Mononuclear cell (primary cell): ENCODE measurements around the gene HOXC4. TPM values are rescaled to one million over a fixed set of nuclear protein-coding genes. Genes with fewer than 3 reads are reported as not detected.

Experiments used
- H3K27me3 ChIP-seq: 2 replicates; pipeline ENCODE4 v1.6.0; 2011; ENCODE audit warnings: low read length, control low read depth; ENCODE audit not compliant: insufficient read depth
- H3K4me1 ChIP-seq: 2 replicates; pipeline ENCODE4 v1.5.1; 2011; ENCODE audit warnings: mild to moderate bottlenecking, low read length, control low read depth; ENCODE audit not compliant: insufficient read depth
- H3K4me3 ChIP-seq: 2 replicates; pipeline ENCODE4 v1.5.1; 2011; ENCODE audit warnings: mild to moderate bottlenecking, low read length, moderate library complexity
- H3K9me3 ChIP-seq: 2 replicates; pipeline ENCODE4 v1.5.1; 2011; ENCODE audit warnings: low read depth, mild to moderate bottlenecking, control low read depth, low read length
- total RNA-seq: library from RNA; depleted of rRNA; stranded (reverse); fragments of >200 nt; gene quantifications from one replicate; pipeline ENCODE4 v1.2.3, GENCODE V29; 2012

The HOXC4 gene
- total RNA-seq, 1 donor: 0.42 TPM

GRCh38 chr12:54020591-54021405, 32.8 kb upstream of the HOXC4 start:
- Histone ChIP-seq H3K4me3 (no peak overlapping the region), H3K4me1 (peaks cover 16% of the 10 kb centered on the region), H3K9me3 (no peaks in the 10 kb centered on the region), H3K27me3 (peaks cover 94% of the 10 kb centered on the region)

- Histone ChIP-seq H3K4me3 (no peak overlapping the region), H3K9me3 (no peaks in the 10 kb centered on the region), H3K27me3 (peaks cover 95% of the 10 kb centered on the region), H3K4me1 (peaks cover 16% of the 10 kb centered on the region)
Observed at GRCh38 chr12:54021432-54022013, 32.1 kb upstream of the HOXC4 start.

- Histone ChIP-seq H3K9me3 (no peaks in the 10 kb centered on the region), H3K4me3 (no peak overlapping the region), H3K4me1 (peaks cover 5% of the 10 kb centered on the region), H3K27me3 (peaks cover 97% of the 10 kb centered on the region)
Observed at GRCh38 chr12:54022960-54023884, 30.4 kb upstream of the HOXC4 start.

- Histone ChIP-seq H3K9me3 (no peaks in the 10 kb centered on the region), H3K4me1 (no peaks in the 10 kb centered on the region), H3K27me3 (peaks cover 100% of the 10 kb centered on the region), H3K4me3 (no peak overlapping the region)
Observed at GRCh38 chr12:54024127-54024526, 29.5 kb upstream of the HOXC4 start.

- Histone ChIP-seq H3K4me1 (no peaks in the 10 kb centered on the region), H3K9me3 (no peaks in the 10 kb centered on the region), H3K27me3 (peaks cover 98% of the 10 kb centered on the region), H3K4me3 (no peak overlapping the region)
Observed at GRCh38 chr12:54024581-54025305, 28.9 kb upstream of the HOXC4 start.

DNA sequence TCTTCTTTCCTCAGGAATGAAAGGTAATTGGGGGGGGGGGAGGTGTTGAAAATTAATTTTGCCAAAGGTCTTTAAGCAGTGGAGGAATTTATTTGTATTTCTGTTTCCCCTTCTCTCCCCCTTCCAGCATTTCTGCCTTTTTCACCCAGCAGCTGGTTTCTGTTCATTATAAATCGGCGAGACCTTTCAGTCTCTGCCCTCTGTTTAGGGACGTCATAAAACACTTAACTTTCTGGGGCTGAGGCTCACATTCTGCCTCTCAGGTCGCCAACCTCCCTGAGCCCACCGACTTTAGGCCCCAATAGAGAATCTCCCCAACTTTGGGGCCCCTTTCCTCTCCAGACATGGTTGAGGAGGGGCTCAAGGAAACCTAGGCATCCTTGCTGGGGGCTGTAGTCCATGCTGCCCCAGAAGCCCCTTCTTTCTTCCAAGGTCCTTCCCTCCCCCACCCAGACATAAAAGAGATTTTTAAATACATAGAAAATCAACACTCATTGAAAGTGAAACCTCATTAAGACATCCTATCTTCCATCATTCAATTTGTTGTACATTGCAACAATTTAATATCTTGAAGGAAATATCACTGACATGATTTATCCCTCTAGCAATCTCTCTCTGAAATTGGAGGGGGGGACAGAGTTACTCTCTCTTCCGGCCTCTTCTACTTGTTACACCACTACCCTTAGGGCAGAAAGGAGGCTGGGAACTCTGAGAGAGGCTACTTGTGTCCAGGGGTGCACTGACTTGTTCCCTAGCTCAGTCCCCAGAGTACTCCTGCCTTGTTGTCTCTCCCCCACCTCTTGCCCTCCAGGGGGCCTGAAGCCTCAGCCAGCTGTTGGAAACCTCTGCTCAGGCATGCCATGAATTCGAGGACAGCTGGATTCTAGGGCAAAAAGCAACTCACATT, 27.9 kb upstream of the HOXC4 start:
- no peaks in the 10 kb centered on the region for H3K4me1 ChIP-seq
- H3K9me3 ChIP-seq: no peaks in the 10 kb centered on the region
- peaks cover 97% of the 10 kb centered on the region for H3K27me3 ChIP-seq
- no peak overlapping the region for H3K4me3 ChIP-seq

DNA sequence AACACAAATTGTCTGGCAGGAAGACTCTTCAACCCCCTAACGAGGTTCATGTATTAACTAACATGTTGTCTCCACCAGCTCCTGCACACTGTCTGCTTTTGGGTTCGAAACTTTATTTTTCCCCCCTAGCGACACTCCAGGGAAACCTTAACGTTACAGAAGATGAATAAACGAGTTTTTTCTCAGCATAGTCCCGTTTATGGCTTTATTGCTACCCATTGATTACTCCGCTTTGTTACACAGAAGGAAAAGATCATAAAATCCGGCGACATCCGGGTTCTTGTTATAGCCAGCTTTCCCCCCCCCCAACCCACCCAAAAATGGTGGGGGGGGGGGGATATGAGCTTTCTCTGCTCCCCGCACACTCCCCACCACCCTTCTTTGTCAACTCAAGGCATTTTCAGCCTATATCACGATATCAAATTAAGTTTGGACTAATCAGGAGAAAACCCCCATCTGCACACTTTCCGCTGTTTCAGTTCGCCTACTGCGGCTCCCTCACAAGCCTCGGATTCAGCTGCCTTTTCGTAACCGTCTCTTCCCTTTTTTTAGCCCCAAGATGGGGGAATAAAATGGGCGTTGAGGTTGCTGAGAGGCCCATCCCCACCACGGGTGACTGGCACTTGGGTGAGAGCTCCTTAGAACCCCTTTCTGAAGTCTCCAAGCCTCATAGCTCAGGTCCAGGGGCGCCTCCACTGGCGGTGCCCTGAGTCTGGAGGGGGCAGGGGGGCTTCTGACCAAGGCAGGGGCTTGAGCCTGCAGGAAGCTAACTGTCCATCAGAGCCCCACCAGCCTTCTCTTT, 26.8 kb upstream of the HOXC4 start:
- Histone ChIP-seq H3K27me3 (peaks cover 97% of the 10 kb centered on the region), H3K9me3 (no peaks in the 10 kb centered on the region), H3K4me3 (no peak overlapping the region), H3K4me1 (no peaks in the 10 kb centered on the region)

GRCh38 chr12:54027442-54027786, 26.2 kb upstream of the HOXC4 start:
- Histone ChIP-seq H3K9me3 (no peaks in the 10 kb centered on the region), H3K27me3 (peaks cover 97% of the 10 kb centered on the region), H3K4me1 (no peaks in the 10 kb centered on the region), H3K4me3 (no peak overlapping the region)

- Histone ChIP-seq H3K27me3 (peaks cover 97% of the 10 kb centered on the region), H3K9me3 (no peaks in the 10 kb centered on the region), H3K4me1 (peaks cover 4% of the 10 kb centered on the region), H3K4me3 (no peak within 1 kb of the TSS)
Observed at GRCh38 chr12:54028314-54029201, 25.1 kb upstream of the HOXC4 start, which contains the start of gene HOXC6. TSS of gene HOXC6 (plus strand) at chr12:54028440. CDS start at chr12:54028522, 82 bp downstream.

DNA sequence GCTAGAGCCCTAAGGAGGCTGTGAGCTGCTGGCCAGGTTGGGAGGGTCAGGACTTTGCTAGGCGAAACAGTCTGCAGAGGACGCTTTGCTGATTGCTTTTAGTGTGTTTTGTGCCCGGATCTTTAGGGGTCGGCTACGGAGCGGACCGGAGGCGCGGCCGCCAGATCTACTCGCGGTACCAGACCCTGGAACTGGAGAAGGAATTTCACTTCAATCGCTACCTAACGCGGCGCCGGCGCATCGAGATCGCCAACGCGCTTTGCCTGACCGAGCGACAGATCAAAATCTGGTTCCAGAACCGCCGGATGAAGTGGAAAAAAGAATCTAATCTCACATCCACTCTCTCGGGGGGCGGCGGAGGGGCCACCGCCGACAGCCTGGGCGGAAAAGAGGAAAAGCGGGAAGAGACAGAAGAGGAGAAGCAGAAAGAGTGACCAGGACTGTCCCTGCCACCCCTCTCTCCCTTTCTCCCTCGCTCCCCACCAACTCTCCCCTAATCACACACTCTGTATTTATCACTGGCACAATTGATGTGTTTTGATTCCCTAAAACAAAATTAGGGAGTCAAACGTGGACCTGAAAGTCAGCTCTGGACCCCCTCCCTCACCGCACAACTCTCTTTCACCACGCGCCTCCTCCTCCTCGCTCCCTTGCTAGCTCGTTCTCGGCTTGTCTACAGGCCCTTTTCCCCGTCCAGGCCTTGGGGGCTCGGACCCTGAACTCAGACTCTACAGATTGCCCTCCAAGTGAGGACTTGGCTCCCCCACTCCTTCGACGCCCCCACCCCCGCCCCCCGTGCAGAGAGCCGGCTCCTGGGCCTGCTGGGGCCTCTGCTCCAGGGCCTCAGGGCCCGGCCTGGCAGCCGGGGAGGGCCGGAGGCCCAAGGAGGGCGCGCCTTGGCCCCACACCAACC, 23.9 kb upstream of the HOXC4 start:
- Histone ChIP-seq H3K9me3 (no peaks in the 10 kb centered on the region), H3K4me1 (peaks cover 12% of the 10 kb centered on the region), H3K27me3 (peaks cover 95% of the 10 kb centered on the region), H3K4me3 (no peak overlapping the region)

- Histone ChIP-seq H3K4me3 (no peak overlapping the region), H3K4me1 (peaks cover 12% of the 10 kb centered on the region), H3K27me3 (peaks cover 95% of the 10 kb centered on the region), H3K9me3 (no peaks in the 10 kb centered on the region)
Observed at GRCh38 chr12:54030442-54030801, 23.2 kb upstream of the HOXC4 start.
